ENCODE results near the gene CXCL13.

CXCL13 gene

GRCh38 chr4:77601614-77602187, 3.9 kb upstream of the CXCL13 start:
- Histone ChIP-seq H3K36me3 (ENCODE audit: control insufficient read depth in 2 of 2, insufficient read depth in 2 of 2, low read length in 2 of 2) (no peaks in the 10 kb centered on the region), H3K4me3 (ENCODE audit: low read length in 2 of 2) (no peak overlapping the region), H3K9me3 (ENCODE audit: control insufficient read depth in 2 of 2, low read length in 2 of 2) (no peaks in the 10 kb centered on the region), H3K27ac (ENCODE audit: low read length) (no peak overlapping the region), H3K9ac (ENCODE audit: low read length in 2 of 2) (no peak overlapping the region), H3K4me1 (ENCODE audit: control insufficient read depth, insufficient read depth, low read length) (no peaks in the 10 kb centered on the region), H3K27me3 (ENCODE audit: control insufficient read depth in 1 of 2, insufficient read depth in 2 of 2, low read length in 2 of 2) (no peaks in the 10 kb centered on the region)

GRCh38 chr4:77613267-77613666, 7.6 kb downstream of the CXCL13 start:
- no peak overlapping the region for H3K27ac ChIP-seq (ENCODE audit: low read length)
- H3K4me1 ChIP-seq (ENCODE audit: control insufficient read depth, insufficient read depth, low read length): no peaks in the 10 kb centered on the region
- H3K9me3 ChIP-seq (ENCODE audit: control insufficient read depth in 2 of 2, low read length in 2 of 2): no peaks in the 10 kb centered on the region
- H3K4me3 ChIP-seq (ENCODE audit: low read length in 2 of 2): no peak overlapping the region
- no peak overlapping the region for H3K9ac ChIP-seq (ENCODE audit: low read length in 2 of 2)
- peaks cover 0 to 2% of the 10 kb centered on the region in 2 donors for H3K27me3 ChIP-seq (ENCODE audit: control insufficient read depth in 1 of 2, insufficient read depth in 2 of 2, low read length in 2 of 2)
- H3K36me3 ChIP-seq (ENCODE audit: control insufficient read depth in 2 of 2, insufficient read depth in 2 of 2, low read length in 2 of 2): no peaks in the 10 kb centered on the region

- no peak overlapping the region for H3K4me3 ChIP-seq (ENCODE audit: low read length in 2 of 2)
- H3K36me3 ChIP-seq (ENCODE audit: control insufficient read depth in 2 of 2, insufficient read depth in 2 of 2, low read length in 2 of 2): no peaks in the 10 kb centered on the region
- H3K9ac ChIP-seq (ENCODE audit: low read length in 2 of 2): no peak overlapping the region
- H3K4me1 ChIP-seq (ENCODE audit: control insufficient read depth, insufficient read depth, low read length): peaks cover 2% of the 10 kb centered on the region
- H3K27me3 ChIP-seq (ENCODE audit: control insufficient read depth in 1 of 2, insufficient read depth in 2 of 2, low read length in 2 of 2): peaks cover 0 to 2% of the 10 kb centered on the region in 2 donors
- no peak overlapping the region for H3K27ac ChIP-seq (ENCODE audit: low read length)
- no peaks in the 10 kb centered on the region for H3K9me3 ChIP-seq (ENCODE audit: control insufficient read depth in 2 of 2, low read length in 2 of 2)
Measured at GRCh38 chr4:77615153-77615552, 9.5 kb downstream of the CXCL13 start.

GRCh38 chr4:77617203-77617602, 11.6 kb downstream of the CXCL13 start:
- no peak overlapping the region for H3K4me3 ChIP-seq (ENCODE audit: low read length in 2 of 2)
- no peak overlapping the region for H3K9ac ChIP-seq (ENCODE audit: low read length in 2 of 2)
- peaks cover 2% of the 10 kb centered on the region for H3K4me1 ChIP-seq (ENCODE audit: control insufficient read depth, insufficient read depth, low read length)
- peaks cover 0 to 2% of the 10 kb centered on the region in 2 donors for H3K27me3 ChIP-seq (ENCODE audit: control insufficient read depth in 1 of 2, insufficient read depth in 2 of 2, low read length in 2 of 2)
- H3K36me3 ChIP-seq (ENCODE audit: control insufficient read depth in 2 of 2, insufficient read depth in 2 of 2, low read length in 2 of 2): no peaks in the 10 kb centered on the region
- no peak overlapping the region for H3K27ac ChIP-seq (ENCODE audit: low read length)
- no peaks in the 10 kb centered on the region for H3K9me3 ChIP-seq (ENCODE audit: control insufficient read depth in 2 of 2, low read length in 2 of 2)

- Histone ChIP-seq H3K9ac (ENCODE audit: low read length in 2 of 2) (no peak overlapping the region), H3K27me3 (ENCODE audit: control insufficient read depth in 1 of 2, insufficient read depth in 2 of 2, low read length in 2 of 2) (no peaks in the 10 kb centered on the region), H3K4me3 (ENCODE audit: low read length in 2 of 2) (peak overlapping the region in 1 of 2 donors; percentile 52), H3K36me3 (ENCODE audit: control insufficient read depth in 2 of 2, insufficient read depth in 2 of 2, low read length in 2 of 2) (no peaks in the 10 kb centered on the region), H3K27ac (ENCODE audit: low read length) (no peak overlapping the region), H3K4me1 (ENCODE audit: control insufficient read depth, insufficient read depth, low read length) (peaks cover 2% of the 10 kb centered on the region), H3K9me3 (ENCODE audit: control insufficient read depth in 2 of 2, low read length in 2 of 2) (no peaks in the 10 kb centered on the region)
Measured at GRCh38 chr4:77618383-77619241, 13.0 kb downstream of the CXCL13 start.

GRCh38 chr4:77619408-77619807, 13.8 kb downstream of the CXCL13 start:
- no peak overlapping the region for H3K27ac ChIP-seq (ENCODE audit: low read length)
- H3K9ac ChIP-seq (ENCODE audit: low read length in 2 of 2): no peak overlapping the region

GRCh38 chr4:77621254-77621653, 15.6 kb downstream of the CXCL13 start:
- H3K27ac ChIP-seq (ENCODE audit: low read length): no peak overlapping the region
- H3K4me3 ChIP-seq (ENCODE audit: low read length in 2 of 2): no peak overlapping the region

More at GRCh38 chr4:77619408-77619807, 13.8 kb downstream of the CXCL13 start:
- H3K4me3 ChIP-seq (ENCODE audit: low read length in 2 of 2): no peak overlapping the region
- no peaks in the 10 kb centered on the region for H3K27me3 ChIP-seq (ENCODE audit: control insufficient read depth in 1 of 2, insufficient read depth in 2 of 2, low read length in 2 of 2)
- H3K4me1 ChIP-seq (ENCODE audit: control insufficient read depth, insufficient read depth, low read length): peaks cover 2% of the 10 kb centered on the region
- no peaks in the 10 kb centered on the region for H3K36me3 ChIP-seq (ENCODE audit: control insufficient read depth in 2 of 2, insufficient read depth in 2 of 2, low read length in 2 of 2)
- no peaks in the 10 kb centered on the region for H3K9me3 ChIP-seq (ENCODE audit: control insufficient read depth in 2 of 2, low read length in 2 of 2)

GRCh38 chr4:77623091-77623490, 17.5 kb downstream of the CXCL13 start:
- no peak overlapping the region for H3K9ac ChIP-seq (ENCODE audit: low read length in 2 of 2)
- H3K27me3 ChIP-seq (ENCODE audit: control insufficient read depth in 1 of 2, insufficient read depth in 2 of 2, low read length in 2 of 2): no peaks in the 10 kb centered on the region
- no peaks in the 10 kb centered on the region for H3K9me3 ChIP-seq (ENCODE audit: control insufficient read depth in 2 of 2, low read length in 2 of 2)
- H3K36me3 ChIP-seq (ENCODE audit: control insufficient read depth in 2 of 2, insufficient read depth in 2 of 2, low read length in 2 of 2): no peaks in the 10 kb centered on the region
- H3K4me1 ChIP-seq (ENCODE audit: control insufficient read depth, insufficient read depth, low read length): peaks cover 2% of the 10 kb centered on the region
- H3K4me3 ChIP-seq (ENCODE audit: low read length in 2 of 2): no peak overlapping the region
- no peak overlapping the region for H3K27ac ChIP-seq (ENCODE audit: low read length)

More at GRCh38 chr4:77621254-77621653, 15.6 kb downstream of the CXCL13 start:
- peaks cover 2% of the 10 kb centered on the region for H3K4me1 ChIP-seq (ENCODE audit: control insufficient read depth, insufficient read depth, low read length)
- H3K9ac ChIP-seq (ENCODE audit: low read length in 2 of 2): no peak overlapping the region
- no peaks in the 10 kb centered on the region for H3K9me3 ChIP-seq (ENCODE audit: control insufficient read depth in 2 of 2, low read length in 2 of 2)
- no peaks in the 10 kb centered on the region for H3K36me3 ChIP-seq (ENCODE audit: control insufficient read depth in 2 of 2, insufficient read depth in 2 of 2, low read length in 2 of 2)
- H3K27me3 ChIP-seq (ENCODE audit: control insufficient read depth in 1 of 2, insufficient read depth in 2 of 2, low read length in 2 of 2): no peaks in the 10 kb centered on the region

GRCh38 chr4:77624213-77624612, 18.6 kb downstream of the CXCL13 start:
- no peaks in the 10 kb centered on the region for H3K9me3 ChIP-seq (ENCODE audit: control insufficient read depth in 2 of 2, low read length in 2 of 2)
- no peak overlapping the region for H3K27ac ChIP-seq (ENCODE audit: low read length)
- no peaks in the 10 kb centered on the region for H3K4me1 ChIP-seq (ENCODE audit: control insufficient read depth, insufficient read depth, low read length)
- no peaks in the 10 kb centered on the region for H3K27me3 ChIP-seq (ENCODE audit: control insufficient read depth in 1 of 2, insufficient read depth in 2 of 2, low read length in 2 of 2)
- no peak overlapping the region for H3K4me3 ChIP-seq (ENCODE audit: low read length in 2 of 2)
- H3K9ac ChIP-seq (ENCODE audit: low read length in 2 of 2): no peak overlapping the region
- no peaks in the 10 kb centered on the region for H3K36me3 ChIP-seq (ENCODE audit: control insufficient read depth in 2 of 2, insufficient read depth in 2 of 2, low read length in 2 of 2)

GRCh38 chr4:77625485-77625884, 19.9 kb downstream of the CXCL13 start:
- Histone ChIP-seq H3K27ac (ENCODE audit: low read length) (no peak overlapping the region), H3K4me1 (ENCODE audit: control insufficient read depth, insufficient read depth, low read length) (no peaks in the 10 kb centered on the region), H3K9ac (ENCODE audit: low read length in 2 of 2) (no peak overlapping the region)

GRCh38 chr4:77629885-77630284, 24.3 kb downstream of the CXCL13 start:
- H3K9me3 ChIP-seq (ENCODE audit: control insufficient read depth in 2 of 2, low read length in 2 of 2): no peaks in the 10 kb centered on the region
- H3K9ac ChIP-seq (ENCODE audit: low read length in 2 of 2): no peak overlapping the region
- H3K27me3 ChIP-seq (ENCODE audit: control insufficient read depth in 1 of 2, insufficient read depth in 2 of 2, low read length in 2 of 2): no peaks in the 10 kb centered on the region
- H3K4me1 ChIP-seq (ENCODE audit: control insufficient read depth, insufficient read depth, low read length): no peaks in the 10 kb centered on the region
- H3K27ac ChIP-seq (ENCODE audit: low read length): no peak overlapping the region
- H3K4me3 ChIP-seq (ENCODE audit: low read length in 2 of 2): no peak overlapping the region
- H3K36me3 ChIP-seq (ENCODE audit: control insufficient read depth in 2 of 2, insufficient read depth in 2 of 2, low read length in 2 of 2): no peaks in the 10 kb centered on the region

More at GRCh38 chr4:77625485-77625884, 19.9 kb downstream of the CXCL13 start:
- no peak overlapping the region for H3K4me3 ChIP-seq (ENCODE audit: low read length in 2 of 2)
- H3K36me3 ChIP-seq (ENCODE audit: control insufficient read depth in 2 of 2, insufficient read depth in 2 of 2, low read length in 2 of 2): no peaks in the 10 kb centered on the region
- H3K9me3 ChIP-seq (ENCODE audit: control insufficient read depth in 2 of 2, low read length in 2 of 2): no peaks in the 10 kb centered on the region
- no peaks in the 10 kb centered on the region for H3K27me3 ChIP-seq (ENCODE audit: control insufficient read depth in 1 of 2, insufficient read depth in 2 of 2, low read length in 2 of 2)

Measured in stomach smooth muscle (tissue), 2 donors.